RKO (cell line): ENCODE data around the gene AHNAK2.

ENCODE experiments used
- DNase-seq: peaks from one replicate; pipeline ENCODE4 v3.0.0-alpha.2; 2016; ENCODE audit warnings: low spot score

AHNAK2 gene

DNA sequence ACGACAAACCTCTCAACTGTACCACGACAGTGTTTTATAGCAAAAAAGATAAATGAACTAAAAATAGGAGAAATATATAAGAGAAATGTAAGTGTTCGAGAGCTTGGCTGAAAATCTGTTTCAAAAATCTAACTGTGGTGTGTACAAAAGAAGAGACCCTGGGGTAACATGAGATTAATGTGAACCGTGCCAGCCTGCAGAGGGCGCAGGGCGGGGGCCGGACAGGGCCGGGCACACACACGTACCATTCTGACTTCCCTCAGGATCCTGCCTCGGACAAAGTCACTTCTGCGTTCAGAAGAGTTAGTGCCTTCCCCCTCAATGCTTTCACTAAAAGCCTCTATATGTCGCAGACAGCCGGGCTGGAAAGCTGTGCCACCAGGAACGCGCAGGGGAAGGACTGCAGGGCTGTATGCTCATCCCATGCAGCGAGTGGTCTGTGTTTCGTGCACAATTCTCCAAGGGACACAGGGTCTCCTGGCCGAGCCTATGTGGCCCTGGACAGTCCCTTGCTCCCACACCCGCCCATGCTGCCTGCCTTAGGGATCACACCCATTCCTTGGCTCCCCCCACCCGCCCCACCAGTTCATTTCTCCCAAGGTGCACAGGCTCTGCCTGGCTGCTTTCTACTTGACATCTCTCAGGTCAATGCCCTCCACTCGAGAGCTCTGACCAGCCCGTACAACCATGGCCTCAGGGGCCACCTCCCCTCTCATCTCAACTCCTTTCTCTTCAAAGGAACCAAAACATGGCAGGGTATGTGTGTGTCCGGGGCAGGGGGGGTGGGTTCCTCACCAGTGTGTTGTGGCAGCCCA, 34.2 kb upstream of the AHNAK2 start:
- no peak for DNase-seq

DNA sequence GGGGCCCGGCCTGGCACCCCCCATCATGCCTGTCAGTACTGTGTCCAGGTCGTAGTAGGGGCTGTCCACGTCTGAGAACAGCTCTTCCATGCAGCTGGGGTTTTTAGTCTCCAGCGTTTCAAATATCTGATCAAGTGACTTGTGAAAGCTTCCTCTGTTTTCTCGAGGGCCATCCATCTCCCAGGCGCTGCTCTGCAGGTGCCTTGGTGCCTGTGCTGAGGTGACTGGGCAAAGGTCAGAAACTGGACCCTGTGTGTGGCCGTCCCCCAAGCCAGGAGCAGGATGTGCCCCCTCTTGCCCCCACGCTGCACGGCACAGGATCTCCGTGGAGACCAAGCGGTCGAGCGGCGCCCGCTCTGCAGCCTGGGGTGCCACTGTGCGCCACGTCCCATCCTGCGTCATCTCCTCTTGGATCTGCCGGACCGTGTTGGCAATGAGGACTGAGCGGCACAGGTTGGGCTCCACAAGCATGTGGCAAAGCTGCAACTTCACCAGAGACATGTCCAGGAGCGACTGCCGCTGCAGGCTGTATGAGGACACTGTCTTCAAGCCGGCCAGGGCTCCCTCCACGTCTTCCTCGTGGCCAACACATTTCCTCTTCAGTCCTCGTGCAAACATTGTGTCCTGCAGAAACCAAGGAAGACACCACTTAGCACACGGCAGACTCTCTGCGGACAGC, 33.3 kb upstream of the AHNAK2 start:
- no peak for DNase-seq

DNA sequence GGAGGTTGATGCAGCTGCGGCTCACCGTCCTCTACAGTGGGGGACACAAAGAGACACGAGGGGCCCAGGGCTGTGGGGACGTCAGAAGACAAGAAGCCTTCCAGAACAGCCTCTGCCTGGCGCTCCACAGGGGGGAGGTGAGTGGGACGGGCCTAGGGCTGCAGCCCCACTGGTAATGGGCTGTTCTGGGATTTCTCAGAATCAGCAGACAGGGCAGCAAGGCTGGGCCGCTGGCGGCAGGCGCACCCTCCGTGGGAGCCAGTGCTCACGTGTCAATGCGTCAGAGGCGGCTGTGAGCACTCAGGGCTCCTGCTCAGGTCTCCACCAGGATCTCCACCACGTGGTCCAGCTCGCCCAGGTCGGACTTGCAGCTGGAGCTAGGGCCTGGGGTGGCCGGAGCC, 32.7 kb upstream of the AHNAK2 start:
- DNase-seq: no peak

DNA sequence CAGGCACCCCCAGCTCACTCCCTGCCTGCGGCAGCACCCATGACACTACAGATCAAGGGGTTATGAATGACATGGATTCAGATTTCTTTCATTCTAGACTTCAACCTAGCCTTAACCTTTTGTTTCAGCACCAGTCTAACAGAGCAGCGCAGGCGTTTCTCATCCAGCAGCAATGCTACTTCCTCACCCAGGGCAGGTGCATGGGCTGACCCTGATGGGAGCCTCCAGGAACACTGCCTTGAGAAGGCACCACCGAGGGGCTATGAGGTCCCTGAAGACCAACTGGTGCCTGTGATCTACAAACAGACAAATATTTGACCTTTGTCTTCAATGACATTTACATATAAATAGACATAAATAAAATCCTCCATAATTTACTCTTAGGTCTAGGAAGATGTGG, 31.9 kb upstream of the AHNAK2 start:
- no peak for DNase-seq

DNA sequence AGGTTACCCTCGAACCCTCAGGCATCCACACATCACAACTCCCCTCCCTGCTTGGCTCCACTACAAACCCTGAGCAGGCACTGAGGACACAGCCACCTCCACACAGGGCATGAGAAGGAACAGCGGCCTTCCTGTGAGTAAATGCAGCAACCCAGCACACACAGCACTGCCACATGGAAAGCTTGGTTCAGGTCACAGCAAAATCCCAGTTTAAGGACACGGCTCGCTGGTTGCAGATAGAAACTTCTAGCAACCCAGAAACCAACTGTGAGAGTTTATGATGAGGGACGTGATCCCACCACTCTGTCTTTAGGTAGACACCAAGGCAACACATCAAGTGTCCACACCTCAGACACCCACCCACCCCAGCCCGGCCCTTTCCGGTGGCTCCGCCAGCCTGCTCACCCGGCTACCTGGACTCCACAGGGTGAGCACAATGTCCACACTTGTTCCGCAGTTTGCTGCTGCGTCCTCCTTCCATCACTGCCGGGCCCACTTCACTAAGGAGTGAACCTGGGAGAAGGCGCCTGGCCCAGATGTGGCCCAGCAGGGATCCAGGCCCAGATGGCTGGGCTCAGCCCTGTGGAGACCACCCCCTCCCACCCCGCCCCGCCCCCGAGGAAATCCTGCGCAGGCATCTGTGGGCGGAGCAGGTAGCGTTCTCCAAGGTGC, 29.6 kb upstream of the AHNAK2 start:
- DNase-seq: no peak

DNA sequence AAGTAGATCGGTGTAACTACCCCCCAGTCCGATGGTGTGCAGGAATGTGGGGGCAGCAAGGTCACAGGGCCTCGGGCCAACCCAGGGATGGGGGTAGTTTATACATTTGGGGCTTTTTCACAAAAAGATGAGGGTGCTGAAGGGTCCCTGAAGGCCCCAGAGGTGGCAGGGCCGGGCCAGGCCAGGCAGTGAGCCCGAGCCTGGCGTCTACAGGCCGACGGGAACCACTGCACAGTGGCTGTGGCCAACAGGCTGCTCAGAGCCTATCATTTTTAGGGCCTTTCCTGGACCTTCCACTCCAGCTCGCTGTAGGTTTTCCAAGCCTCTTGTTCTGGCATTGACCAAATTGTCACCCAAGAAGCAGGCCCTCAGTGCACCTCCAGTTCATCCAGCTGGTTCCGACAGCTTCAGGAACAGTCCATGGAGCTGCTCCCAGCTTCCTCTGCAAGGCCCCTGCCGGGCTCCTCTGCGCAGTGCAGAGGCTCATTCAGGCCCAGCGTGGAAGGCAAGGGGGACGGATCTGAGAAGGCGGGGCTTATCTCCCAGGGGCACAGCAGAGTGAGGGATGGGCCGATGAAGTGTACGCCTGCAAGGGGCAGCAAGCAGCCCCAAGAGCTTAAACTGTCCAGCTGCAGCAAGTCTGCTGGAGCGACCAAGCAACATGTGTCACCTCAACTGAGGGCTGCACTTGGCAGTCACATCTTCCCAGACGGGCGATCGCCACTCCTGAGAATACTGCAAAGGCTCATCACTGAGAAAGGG, 28.8 kb upstream of the AHNAK2 start:
- no peak for DNase-seq

DNA sequence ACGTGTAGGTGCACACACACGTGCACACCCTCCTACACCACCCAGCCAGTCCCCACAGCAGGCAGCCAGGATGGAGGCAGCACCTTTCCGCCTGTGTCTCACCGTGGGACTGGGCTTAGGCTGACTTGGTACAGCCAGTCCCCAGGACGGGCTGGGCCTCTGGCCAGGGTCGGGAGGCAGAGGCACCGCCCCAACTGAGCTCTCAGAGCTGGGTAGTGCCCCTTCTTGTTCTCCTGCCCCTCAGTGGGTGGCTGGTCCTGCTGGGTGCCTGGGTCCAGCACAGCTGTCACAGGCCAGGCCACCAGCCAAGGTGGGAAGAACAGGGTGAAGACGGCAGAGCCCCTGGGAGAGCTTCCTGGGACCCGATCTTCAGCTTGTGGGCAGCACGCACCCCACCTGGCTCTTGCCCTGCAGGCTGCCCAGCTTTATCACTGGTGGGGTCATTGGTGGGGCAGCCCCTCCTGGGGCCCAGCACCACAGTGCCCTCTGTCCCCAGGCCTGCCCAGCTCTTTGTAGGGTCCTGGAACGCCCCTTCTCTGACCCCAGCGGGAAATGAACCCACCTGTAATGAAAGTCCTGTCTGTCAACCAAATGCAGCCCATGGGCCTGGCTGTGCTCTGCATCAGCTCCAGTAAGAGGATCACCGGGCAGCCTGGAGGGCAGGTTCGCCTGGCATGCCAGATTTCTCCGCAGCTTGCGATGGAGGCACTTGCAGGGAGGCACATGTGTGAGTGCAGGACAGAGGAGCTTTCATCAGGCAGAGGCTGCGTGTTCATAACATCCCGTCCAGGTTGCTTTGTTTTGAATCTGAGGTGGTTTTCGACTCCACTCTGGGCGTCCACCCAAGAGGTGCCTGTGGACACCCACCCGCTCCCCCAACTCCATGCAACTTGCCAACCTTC, 28.0 kb upstream of the AHNAK2 start:
- DNase-seq: no peak

DNA sequence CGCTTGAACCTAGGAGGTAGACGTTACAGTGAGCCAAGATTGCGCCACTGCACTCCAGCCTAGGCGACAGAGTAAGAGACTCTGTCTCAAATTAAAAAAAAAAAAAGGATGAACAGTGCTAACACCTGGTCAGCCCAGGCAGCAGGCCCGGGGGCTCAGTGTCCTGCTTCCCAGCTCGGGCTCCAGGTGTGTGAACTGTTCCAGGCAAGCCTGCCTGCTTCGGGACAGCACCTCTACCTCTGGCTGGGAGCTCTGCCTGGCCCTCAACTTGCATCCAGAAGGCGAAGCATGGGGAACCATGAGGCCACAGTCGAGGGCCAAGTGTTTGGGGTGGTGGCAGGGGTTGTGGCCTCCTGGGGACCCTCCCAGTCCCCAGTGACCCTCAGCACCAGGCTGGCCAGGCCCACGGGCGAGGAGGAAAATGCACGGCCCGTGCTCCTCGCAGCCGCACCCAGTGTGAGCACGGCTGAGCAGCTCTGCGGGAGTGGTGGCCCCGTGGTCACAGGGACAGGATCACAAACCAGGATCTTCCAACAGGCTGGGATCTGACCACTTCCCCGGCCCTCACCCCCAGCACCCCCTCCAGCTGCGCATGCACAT, 27.3 kb upstream of the AHNAK2 start:
- DNase-seq: no peak

DNA sequence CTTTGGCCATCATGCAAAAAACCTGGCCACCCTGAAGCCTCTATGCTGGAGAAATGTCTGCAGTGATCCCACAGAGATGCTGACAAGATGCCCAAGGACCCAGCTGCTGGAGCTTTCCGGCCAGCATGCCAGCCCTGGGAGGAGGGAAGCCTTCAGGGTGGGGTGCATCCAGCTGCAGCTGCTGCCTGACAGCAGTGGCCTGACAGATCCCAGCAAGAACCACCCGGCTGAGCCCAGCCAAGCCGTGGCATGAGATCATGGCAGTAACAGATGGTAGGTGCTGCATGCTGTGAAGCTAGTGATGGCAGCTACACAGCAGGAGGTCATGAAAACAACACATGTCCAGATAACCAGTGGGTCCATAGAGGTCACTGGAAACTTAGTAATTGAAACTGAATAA, 21.2 kb upstream of the AHNAK2 start:
- no peak for DNase-seq

DNA sequence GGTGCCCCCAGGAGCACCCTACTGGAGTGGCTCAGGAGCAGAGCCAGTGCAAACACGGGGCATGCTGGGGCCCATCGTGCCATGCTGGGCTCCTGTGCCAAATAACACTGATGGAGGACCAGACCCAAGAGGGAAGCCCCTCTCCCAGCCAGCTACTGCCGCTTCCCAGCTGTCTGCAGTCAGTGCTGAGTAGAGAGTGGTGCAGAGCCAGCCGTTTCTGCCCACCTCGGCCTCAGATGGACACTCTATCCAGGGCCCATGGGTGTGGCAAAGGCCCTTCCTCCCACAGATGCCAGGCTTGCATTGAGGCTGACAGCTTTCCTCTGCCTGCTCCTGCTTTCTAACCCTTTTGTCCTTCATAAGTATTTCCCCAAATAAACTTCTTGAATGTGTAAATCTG, 20.6 kb upstream of the AHNAK2 start:
- DNase-seq: no peak

DNA sequence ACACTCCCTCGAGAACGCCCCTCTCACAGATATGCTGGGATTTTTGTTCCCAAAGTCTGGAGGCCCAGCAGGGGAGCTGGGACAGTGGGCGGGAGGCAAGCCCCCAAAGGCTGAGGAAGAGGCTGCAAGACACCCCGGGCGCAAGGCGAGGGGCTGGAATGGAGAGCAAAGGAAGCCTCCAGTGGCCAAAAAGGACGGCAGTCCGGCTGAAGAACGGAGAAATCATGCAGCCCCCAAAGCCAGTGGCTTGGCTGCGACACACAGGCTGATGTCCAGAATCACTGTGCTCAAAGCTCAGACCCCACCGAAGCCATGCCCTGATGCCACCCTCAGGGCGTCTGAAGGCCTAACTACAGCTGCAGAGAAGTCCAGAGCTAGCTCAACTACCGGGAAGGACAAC, 18.3 kb upstream of the AHNAK2 start:
- DNase-seq: no peak

DNA sequence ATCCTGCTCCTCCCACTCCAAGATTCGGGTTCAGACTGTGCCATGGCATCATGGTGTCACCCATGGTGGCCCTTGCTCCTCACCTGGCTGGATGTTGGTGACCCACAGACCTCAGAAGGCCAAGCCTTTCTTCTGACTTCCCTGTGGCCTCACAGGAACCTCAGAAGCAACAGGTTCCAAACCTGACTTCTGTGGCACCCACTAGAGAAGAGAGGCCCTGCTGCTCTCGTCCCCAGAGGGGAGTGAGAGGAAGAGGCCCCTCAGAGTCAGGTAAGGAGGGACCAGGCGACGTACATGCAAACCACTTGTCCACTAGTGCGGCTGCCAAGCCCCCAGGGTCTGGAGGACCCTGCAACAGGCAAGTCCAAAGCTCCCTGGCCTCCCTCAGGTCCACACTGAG, 17.9 kb upstream of the AHNAK2 start:
- no peak for DNase-seq

DNA sequence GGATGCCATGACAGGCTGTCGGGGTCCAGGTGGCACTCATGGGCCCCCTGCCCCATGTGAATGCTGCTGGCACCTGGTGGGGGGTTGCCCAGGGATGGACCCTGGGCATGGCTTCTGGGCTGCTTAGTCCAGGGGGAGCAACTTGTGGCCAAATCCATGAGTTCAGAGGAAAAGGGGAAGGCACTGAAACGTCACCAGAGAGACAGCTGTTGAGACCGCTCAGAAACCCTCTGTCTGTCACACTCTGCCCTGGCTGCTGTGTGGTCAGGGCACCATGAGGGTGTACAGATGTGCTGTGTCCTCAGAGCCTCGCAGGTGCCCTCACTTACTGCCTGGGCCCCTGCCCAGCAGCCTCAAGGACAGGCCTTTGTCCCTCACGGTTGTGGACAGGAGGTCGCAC, 16.8 kb upstream of the AHNAK2 start:
- DNase-seq: no peak

DNA sequence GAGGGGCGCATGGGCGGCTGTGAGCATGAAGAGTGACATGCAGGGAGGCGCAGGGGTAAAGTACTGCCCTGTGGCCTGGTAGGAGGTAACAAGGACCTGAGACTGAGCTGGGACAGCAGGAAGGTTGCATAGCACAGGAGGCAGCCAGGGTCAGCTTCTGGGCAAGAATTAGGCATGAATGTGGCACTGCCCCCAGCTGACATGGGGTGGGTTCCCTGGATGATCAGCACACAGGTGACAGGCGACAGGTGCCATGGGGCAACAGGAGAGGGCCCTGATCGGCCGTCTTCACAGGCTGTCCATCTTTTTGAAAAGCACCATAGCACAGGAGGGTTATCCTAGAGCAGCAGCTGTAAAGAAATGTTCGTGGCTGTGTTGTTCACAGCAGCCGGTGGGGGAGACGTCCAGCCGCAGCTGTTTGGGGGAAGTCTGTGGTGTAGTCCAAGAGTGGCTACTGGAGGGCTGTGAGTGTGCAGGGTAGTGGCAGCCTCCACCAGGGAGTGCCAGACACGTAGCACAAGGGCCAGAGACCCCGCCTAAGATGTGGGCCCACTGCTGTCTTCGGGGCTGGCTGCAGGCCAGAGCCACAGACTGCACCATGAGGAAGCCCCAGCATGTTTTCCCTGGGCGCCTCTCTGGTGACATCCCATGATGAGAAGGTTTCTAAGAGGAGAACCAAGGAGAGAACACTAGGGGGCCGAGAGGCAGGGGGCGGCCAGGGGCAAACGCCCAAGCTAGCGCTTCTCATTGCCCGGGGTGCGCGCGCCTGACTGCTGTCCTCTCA, 15.8 kb upstream of the AHNAK2 start:
- DNase-seq: no peak

DNA sequence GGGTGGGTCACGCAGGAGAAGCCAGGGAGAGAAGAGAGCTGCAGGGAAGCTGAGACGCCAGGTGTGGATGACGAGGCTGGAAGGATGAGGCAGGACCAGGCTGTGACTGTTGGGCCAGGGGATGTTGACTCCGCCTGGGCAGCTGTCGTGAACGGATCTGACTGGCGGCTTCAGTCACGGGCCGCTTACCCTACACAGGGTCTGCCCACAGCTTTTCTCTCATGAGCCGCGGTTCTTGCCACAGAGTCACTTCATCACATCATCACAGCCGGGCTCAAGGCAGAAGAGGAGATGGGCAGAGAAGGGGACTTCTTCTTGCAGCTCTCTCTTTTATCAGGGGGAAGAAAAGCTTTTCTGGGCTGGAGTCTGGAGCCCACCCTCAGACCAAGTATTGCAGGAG, 15.1 kb upstream of the AHNAK2 start:
- no peak for DNase-seq

DNA sequence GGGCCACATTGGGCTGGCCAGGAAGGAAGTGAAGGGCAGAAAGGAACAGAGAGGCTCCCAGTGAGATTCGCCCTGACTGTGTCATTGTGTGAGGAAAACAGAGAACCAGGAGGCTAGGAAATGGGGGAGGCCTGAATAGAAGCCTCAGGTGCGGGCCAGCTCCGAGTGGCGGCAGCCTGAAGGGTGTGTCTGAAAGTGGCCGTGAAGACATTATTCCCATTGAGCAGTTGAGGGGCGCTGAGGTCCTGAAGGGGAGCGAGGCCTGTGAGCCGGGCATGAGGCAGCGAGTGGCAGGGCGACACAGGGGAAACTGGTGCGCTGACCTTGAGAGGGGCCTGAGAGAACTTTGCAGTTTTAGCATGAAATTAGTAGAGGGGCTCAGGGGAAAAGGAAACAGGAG, 14.3 kb upstream of the AHNAK2 start:
- no peak for DNase-seq

DNA sequence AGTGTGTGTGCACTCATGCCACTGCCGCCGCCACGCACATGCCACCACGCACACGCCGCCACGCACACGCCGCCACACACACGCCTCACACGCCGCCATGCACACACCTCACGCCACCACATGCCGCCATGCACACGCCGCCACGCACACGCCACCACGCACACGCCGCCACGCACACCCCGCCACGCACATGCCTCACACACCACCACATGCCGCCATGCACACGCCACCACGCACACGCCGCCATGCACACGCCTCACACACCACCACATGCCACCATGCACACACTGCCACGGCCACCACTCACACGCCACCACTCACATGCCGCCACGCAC, 13.7 kb upstream of the AHNAK2 start:
- DNase-seq: no peak

DNA sequence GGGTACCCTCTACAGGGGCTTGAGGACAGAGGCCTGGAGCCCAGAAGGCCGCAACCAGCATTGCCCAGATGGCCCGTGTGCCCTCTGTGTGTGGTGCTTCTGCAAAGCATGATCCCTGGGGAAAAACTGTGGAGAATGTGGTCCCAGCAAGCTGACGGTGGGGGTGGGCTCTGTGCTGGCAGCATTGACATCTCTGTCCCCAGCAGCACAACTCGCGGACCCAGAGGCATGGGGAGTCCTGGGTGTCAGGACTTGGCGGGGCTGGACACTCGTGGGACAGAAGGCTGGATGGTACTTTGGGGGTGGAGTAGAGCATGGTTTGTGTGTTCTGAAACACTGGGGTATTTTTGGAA, 11.8 kb upstream of the AHNAK2 start:
- no peak for DNase-seq

DNA sequence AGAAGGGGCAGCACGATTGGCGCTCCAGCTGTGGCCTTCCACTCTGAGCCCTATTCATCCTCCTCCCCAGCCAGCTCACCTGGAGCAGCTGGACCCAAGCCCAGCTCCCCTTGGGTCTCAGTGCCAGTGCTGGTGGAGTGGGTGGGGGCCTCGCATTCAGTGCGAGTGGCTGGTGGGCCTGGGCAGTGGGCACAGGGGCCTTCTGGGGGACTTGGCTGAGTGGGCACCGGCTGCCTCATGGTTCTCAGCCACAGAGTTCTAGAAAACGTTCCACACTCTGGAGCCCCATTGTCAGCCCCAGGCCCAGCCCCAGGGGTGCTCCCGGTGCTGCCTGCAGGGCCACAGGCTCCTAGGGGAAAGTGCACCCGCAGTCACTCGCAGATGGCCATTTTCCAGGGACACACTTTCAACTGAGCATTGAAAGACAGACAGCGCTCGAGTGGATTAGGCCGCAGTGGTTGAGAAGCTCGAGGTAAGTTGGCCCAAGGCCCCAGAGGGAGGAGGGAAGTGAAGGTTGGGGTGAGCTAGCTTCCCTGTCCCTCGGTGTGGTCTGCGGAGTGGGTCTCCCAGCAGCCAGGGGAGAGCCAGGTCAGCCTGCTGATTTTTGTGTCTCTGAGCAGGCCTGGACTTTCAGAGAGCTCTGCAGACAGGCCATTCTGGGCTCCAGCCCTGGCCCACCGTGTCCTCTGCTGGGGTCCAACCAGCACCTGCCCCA, 11.2 kb upstream of the AHNAK2 start:
- DNase-seq: no peak
